HG03439 (cell line): Measurements from ENCODE around the gene UGT1A6.

Experiments
- ATAC-seq: cut with Tn5 transposase; IDR thresholded peaks from one replicate; pipeline ENCODE4 v1.9.1; 2021; ENCODE audit warnings: mild to moderate bottlenecking, moderate library complexity; ENCODE audit not compliant: unreplicated experiment

UGT1A6 gene

DNA sequence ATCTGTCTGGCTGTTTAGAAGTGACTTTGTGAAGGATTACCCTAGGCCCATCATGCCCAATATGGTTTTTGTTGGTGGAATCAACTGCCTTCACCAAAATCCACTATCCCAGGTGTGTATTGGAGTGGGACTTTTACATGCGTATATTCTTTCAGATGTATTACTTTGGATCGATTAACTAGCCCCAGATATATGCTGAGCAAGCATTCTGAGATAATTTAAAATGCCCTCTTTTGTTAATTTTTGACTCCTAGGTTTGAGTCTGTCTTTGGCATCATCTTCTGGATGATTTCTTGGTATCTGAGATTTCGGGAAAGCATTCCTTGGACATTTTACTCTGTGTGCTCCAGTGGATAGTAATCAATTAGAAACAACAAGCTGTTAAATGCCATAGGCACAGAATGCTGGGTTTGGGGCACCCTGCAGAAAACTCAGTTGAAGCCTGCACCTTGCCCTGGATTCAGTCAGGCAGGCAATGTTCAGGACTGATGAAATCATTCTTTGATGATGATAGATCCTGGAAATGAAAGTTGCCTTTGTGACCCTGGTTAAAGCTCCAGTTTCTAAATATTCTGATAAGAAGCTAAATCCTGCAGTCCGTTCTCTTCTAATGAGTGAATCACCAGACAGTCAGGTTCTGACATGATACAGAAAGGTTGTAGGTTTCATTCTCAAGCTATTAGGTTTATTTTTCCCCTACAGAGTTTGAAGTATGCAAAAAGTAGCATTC is 68.5 kb downstream of the UGT1A6 start:
- ATAC-seq, result no peak

DNA sequence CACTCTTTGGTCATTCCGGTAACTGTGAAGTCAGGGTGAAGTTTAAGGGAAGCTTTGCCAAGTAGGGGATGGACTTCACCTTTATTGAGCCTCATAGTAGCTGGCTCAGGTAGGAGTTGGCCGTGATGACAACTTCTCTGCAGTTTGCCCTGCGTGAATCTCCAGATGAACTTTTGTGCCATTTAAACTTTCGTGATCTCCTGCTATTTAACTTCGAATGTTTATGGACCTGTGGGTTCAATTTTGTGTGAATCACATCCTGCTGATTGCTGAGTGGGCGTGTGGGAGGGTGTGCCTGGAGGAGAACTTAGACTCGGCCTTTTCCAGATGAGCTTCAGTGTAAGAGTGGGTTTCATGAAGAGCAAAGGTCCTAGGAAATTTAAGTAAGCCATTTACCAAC is 71.6 kb downstream of the UGT1A6 start:
- no peak for ATAC-seq

- ATAC-seq, result no peak
These were observed 72.1 kb downstream of the UGT1A6 start for GRCh38 chr2:233764761-233765160.

DNA sequence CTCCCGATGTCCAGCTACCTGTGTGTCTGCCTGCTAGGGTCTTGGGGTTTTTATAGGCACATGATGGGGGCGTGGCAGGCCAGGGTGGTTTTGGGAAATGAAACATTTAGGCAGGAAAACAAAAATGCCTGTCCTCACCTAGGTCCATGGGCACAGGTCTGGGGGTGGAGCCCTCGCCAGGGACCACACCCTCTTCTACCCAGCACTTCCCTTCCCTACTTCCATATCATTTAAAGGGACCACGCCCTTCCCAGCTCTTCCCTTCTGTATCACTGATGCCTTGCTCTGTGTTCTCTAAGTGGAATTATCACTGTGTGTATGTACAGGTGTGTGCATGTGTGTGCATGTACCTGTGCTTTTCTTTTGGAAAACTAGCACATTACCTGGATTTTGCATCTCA is 73.7 kb downstream of the UGT1A6 start:
- no peak for ATAC-seq

GRCh38 chr2:233768076-233768475 is 75.4 kb downstream of the UGT1A6 start:
- no peak for ATAC-seq

DNA sequence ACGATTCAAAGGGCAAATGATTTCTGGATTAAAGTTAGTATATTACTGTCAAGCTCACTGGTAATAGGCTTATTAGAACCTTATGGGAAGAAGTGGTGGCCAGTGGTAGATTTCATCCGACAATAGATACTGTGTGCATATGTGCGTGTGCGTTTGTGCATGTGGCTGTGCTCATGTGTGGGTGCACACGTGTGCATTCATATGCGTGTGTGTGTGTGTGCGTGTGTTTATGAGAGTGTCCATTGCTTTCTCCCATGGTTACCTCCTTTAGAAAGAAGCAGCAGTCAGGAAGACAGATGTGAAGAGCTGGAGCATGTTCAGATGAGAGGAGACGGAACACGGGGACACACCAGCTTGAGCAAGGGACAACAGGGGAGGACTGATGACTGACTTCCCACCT is 76.6 kb downstream of the UGT1A6 start:
- no peak for ATAC-seq

GRCh38 chr2:233772153-233772552 is 79.5 kb downstream of the UGT1A6 start:
- ATAC-seq, result no peak

DNA sequence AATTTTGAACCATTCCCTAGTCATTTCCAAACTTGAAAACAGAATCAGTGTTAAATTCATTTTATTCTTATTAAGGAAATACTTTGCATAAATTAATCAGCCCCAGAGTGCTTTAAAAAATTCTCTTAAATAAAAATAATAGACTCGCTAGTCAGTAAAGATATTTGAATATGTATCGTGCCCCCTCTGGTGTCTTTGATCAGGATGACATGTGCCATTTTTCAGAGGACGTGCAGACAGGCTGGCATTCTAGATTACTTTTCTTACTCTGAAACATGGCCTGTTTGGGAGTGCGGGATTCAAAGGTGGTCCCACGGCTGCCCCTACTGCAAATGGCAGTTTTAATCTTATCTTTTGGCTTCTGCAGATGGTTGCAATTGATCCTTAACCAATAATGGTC is 79.9 kb downstream of the UGT1A6 start:
- ATAC-seq, result no peak

GRCh38 chr2:233773854-233774253 is 81.2 kb downstream of the UGT1A6 start:
- ATAC-seq, result no peak

DNA sequence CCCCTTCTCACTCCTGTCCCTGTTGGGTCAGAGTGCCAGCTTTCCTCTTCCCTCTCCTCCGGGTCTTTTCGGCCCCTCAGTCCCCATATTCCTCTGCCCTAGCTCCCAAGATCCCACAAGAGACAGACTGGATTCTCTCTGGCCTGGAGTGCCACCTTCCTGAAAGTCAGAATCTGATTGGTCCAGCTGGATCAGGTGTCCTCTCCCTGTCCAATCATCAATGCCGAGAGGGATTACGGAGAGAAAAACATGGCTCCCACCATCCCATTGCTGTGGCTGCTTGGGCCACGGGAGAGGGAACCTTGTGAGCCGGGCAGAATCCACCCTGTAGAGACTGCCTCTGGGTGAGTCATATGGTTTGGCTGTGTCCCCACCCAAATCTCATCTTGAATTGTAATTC is 82.7 kb downstream of the UGT1A6 start:
- no peak for ATAC-seq

DNA sequence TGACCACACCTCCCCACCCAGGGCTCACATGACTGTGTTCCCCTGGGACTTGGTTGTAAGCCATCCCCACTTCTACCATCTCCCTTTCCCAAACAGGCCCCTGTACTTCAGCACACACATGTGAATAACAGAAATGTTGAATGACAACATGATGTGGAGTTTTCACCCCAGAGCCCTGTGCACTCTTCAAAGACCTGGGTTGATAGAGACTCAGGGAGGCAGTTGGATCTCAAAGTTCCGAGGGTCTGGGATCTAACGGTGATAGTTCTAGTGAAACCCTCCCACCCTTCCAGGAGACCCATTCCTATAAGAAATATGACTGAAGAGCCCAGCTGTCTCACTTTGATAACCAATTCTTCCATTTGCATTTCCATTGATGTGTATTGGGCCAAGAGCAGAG is 85.3 kb downstream of the UGT1A6 start, which contains the start of gene MROH2A:
MROH2A (plus strand) TSS at position 301 of the 400 bp plus-strand sequence. CDS start 1,029 bp downstream, outside the sequence.
- ATAC-seq, result no peak

GRCh38 chr2:233779722-233780121 is 87.0 kb downstream of the UGT1A6 start:
- ATAC-seq, result no peak

DNA sequence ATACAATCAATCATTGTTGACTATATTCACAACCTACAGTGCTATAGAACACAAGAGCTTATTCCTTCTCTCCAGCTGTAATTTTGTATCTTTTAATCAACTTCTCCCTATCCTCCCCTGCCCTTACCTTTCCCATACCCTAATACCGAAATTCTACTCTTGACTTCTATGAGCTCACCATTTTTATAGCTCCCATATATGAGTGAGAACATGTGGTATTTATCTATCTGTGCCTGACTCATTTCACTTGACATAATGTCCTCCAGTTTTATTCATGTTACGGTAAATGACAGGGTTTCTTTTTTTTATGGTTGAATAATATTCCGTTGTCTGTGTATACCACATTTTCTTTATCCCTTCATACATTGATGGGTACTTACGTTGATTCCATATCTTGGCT is 88.1 kb downstream of the UGT1A6 start:
- ATAC-seq, result no peak

DNA sequence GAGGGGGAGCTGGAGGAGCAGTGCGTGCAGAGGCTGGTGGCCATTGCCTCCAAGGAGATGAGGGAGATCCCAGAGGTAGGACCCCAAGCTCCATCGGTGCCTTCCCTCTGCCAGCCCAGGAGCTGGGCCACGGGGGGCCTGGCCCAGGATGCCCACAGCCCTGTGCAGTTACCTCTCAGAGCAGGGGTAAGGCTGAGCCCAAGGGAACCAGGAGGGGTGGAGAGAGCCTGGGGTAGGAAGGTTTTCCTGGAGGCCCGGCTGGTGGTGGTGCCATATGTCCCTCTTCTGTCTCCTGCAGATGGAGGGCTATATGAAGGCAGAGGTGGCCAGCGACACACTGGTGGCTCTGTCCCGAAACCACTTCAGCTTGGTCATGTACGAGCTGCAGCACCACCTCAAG is 96.9 kb downstream of the UGT1A6 start:
- ATAC-seq, result no peak

DNA sequence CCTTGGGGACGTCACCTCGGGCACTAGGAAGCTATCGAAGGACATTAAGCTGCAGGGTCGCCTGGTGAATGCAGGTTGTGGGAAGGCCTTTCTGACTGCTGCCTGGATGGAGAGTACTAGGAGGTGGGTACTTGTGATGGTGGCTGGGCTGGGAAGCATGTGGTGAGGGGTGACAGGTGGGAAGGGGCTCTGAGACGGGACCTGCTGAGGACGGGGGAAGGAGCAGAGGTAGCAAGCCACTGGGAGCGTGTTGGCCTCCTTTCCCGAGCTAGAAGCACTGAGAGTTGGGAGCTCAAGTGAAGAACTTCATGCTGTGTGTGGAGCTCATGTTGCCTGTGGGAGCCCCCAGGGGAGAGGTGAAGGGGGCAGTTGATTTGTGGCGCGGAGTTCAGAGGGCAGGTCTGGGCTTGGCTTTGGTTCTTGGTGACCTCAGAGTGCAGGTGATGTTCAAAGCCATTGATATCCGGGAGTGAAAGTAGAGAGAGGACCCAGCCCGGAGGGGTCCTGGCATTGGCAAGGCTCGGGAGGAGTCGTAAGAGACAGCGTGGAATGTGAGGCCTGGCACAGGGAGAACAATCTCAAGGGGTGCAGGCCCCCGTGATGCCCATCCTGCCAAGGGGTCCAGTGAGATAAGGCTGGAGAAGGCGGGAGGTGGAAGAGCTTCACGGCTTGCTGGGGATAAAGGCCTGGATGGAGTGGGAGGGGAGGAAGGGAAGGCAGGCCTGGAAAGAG is 98.6 kb downstream of the UGT1A6 start:
- no peak for ATAC-seq

- ATAC-seq, result no peak
These were observed 99.2 kb downstream of the UGT1A6 start for GRCh38 chr2:233791883-233792329.

DNA sequence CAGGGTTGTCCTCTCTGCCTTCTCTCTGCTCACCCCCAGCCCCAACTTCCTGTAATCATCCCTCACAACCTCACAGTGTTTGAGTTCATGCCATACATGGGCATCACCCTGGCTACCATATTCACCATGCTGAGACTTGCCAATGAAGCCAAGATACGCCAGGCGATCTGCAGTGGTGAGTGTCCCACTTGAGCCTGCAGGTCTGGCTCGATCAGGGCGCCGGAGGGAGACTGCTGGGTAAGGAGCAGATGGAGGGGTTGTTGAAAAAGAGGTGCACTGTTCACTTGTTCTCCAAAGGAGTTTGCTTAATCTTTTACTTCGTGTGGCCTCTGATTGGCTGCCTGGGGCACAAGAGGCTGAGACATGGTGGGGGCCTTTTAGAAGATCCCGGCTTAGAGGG is 100.0 kb downstream of the UGT1A6 start:
- no peak for ATAC-seq

GRCh38 chr2:233793465-233794127 is 100.9 kb downstream of the UGT1A6 start:
- ATAC-seq, result no peak

DNA sequence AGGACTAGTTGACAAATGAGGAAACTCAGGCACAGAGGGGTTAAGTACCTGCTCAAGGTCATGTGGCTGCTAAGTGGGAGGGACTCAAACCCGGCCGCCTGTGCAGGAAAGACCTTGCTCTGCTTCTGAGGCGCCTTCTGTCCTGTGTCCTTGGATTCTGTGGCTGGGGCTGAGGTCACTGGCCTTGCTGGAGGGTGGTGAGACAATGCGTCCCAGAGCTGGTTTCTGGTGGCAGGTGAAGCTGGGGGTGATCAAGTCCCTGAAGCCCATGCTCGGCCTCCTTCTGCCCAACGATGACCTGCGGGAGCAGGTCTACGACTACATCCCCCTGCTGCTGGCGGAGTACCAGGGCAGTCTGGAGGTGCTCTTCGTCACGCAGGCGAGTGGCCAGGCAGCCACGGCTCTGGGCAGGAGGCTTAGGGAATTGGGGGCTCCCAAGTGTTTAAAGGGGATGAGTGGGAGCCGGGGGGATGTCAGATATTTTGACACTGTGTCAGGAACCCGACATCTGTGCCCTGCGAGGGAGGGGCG is 101.5 kb downstream of the UGT1A6 start:
- no peak for ATAC-seq

- ATAC-seq, result no peak
These were observed 103.1 kb downstream of the UGT1A6 start for GRCh38 chr2:233795735-233796171.

- no peak for ATAC-seq
These were observed 103.6 kb downstream of the UGT1A6 start for GRCh38 chr2:233796254-233796653.
